Cerebellar cortex (tissue), 1 donor: ENCODE data around the gene TRMT2A.
"Not testable (repeated sequence)": the region's sequence is repeated elsewhere in the genome, so short reads cannot be mapped to it uniquely, and the experiment has no call there.

Experiments used
- DNase-seq: peaks from one replicate; pipeline ENCODE4 v3.0.0-alpha.2; 2015; ENCODE audit warnings: low spot score

Gene TRMT2A

GRCh38 chr22:20086101-20086599 lies 30.9 kb downstream of the TRMT2A start:
- DNase-seq = no peak

GRCh38 chr22:20085651-20086050 lies 31.4 kb downstream of the TRMT2A start:
- DNase-seq = no peak

GRCh38 chr22:20084547-20085413 lies 32.2 kb downstream of the TRMT2A start:
- DNase-seq = no peak

- DNase-seq = no peak
These were observed 33.0 kb downstream of the TRMT2A start for GRCh38 chr22:20083891-20084546.

GRCh38 chr22:20083157-20083890 lies 33.7 kb downstream of the TRMT2A start:
- no peak for DNase-seq

- DNase-seq = no peak
These were observed 36.0 kb downstream of the TRMT2A start for GRCh38 chr22:20080776-20081654.

GRCh38 chr22:20080445-20080775 lies 36.6 kb downstream of the TRMT2A start:
- DNase-seq = peak; percentile 28

GRCh38 chr22:20079745-20080444 lies 37.1 kb downstream of the TRMT2A start, which contains the start of gene DGCR8:
Gene DGCR8, plus strand, starts transcription at chr22:20080241. Its CDS starts 5,723 bp downstream, at chr22:20085964.
- peak; percentile 92 for DNase-seq

- DNase-seq = no peak
These were observed 40.3 kb downstream of the TRMT2A start for GRCh38 chr22:20076627-20077172.

GRCh38 chr22:20071524-20071972 lies 45.5 kb downstream of the TRMT2A start:
- no peak for DNase-seq

- no peak for DNase-seq
These were observed 47.5 kb downstream of the TRMT2A start for GRCh38 chr22:20069331-20070042.

- DNase-seq = no peak
These were observed 48.4 kb downstream of the TRMT2A start for GRCh38 chr22:20068640-20069039.

GRCh38 chr22:20067384-20067682 lies 49.7 kb downstream of the TRMT2A start:
- DNase-seq = not testable (repeated sequence)

GRCh38 chr22:20066617-20067383 lies 50.2 kb downstream of the TRMT2A start:
- no peak for DNase-seq

GRCh38 chr22:20065896-20066616 lies 51.0 kb downstream of the TRMT2A start:
- no peak for DNase-seq

- DNase-seq = no peak
These were observed 52.3 kb downstream of the TRMT2A start for GRCh38 chr22:20064545-20065262.

- no peak for DNase-seq
These were observed 52.9 kb downstream of the TRMT2A start for GRCh38 chr22:20064140-20064480.
